Loucy (cell line): ENCODE results near the gene ZNF831.

ENCODE experiments used
- CTCF ChIP-seq: fragments of 200-600 bp; sonication (generic); conservative IDR thresholded peaks from 2 replicates; pipeline ENCODE4 v1.5.1; 2014; ENCODE audit warnings: mild to moderate bottlenecking, antibody characterized with exemption, low read length
- EZH2phosphoT487 ChIP-seq: fragments of 200-600 bp; IDR thresholded peaks from 2 replicates; pipeline ENCODE4 v1.6.1; 2018; ENCODE audit warnings: antibody characterized with exemption, mild to moderate bottlenecking, moderate library complexity, borderline replicate concordance

- TF ChIP-seq CTCF (no peak), EZH2phosphoT487 (no peak)
These were observed 143.6 kb downstream of the ZNF831 start for GRCh38 chr20:59307270-59307669.
